ENCODE data around the gene RHBG.

RHBG gene

GRCh38 chr1:156422602-156423091 lies 53.6 kb downstream of the RHBG start:
- H3K36me3 ChIP-seq (ENCODE audit: insufficient read depth, low read length) = no peaks in the 10 kb centered on the region
- DNase-seq = no peak
- peaks cover 31% of the 10 kb centered on the region for H3K27me3 ChIP-seq (ENCODE audit: insufficient read depth, low read length, poor library complexity)
- no peaks in the 10 kb centered on the region for H3K9me3 ChIP-seq (ENCODE audit: insufficient read depth, low read length, severe bottlenecking)
- H3K27ac ChIP-seq (ENCODE audit: low read length) = no peak overlapping the region
- H3K4me1 ChIP-seq (ENCODE audit: insufficient read depth, low read length) = no peaks in the 10 kb centered on the region
- H3K79me2 ChIP-seq (ENCODE audit: insufficient read depth, low read length) = no peaks in the 10 kb centered on the region
- no peak overlapping the region for H3K4me3 ChIP-seq (ENCODE audit: low read depth in 1 of 2, low read length in 2 of 2)
- no peak for ATAC-seq (ENCODE audit: insufficient read depth, low read depth)
- H3K9ac ChIP-seq (ENCODE audit: low read depth, low read length) = no peak overlapping the region
- H3K4me2 ChIP-seq (ENCODE audit: insufficient read depth, low read length) = no peak overlapping the region
- no peak overlapping the region for H2AFZ ChIP-seq (ENCODE audit: low read depth, low read length)
- H4K20me1 ChIP-seq (ENCODE audit: insufficient read depth, low read length) = no peaks in the 10 kb centered on the region
- TF ChIP-seq CTCF (IDR thresholded peaks at IDR 0.05; ENCODE audit: borderline replicate concordance, extremely low read depth, low read length, poor library complexity, severe bottlenecking) = no peak
- no peak for TF ChIP-seq EZH2 (IDR thresholded peaks at IDR 0.05; ENCODE audit: borderline replicate concordance, low read depth, low read length, severe bottlenecking)

- Histone ChIP-seq H3K4me3 (ENCODE audit: low read depth in 1 of 2, low read length in 2 of 2) (no peak overlapping the region), H3K9ac (ENCODE audit: low read depth, low read length) (no peak overlapping the region), H3K9me3 (ENCODE audit: insufficient read depth, low read length, severe bottlenecking) (no peaks in the 10 kb centered on the region), H3K27me3 (ENCODE audit: insufficient read depth, low read length, poor library complexity) (peaks cover 36% of the 10 kb centered on the region), H3K4me1 (ENCODE audit: insufficient read depth, low read length) (no peaks in the 10 kb centered on the region), H4K20me1 (ENCODE audit: insufficient read depth, low read length) (no peaks in the 10 kb centered on the region), H3K79me2 (ENCODE audit: insufficient read depth, low read length) (no peaks in the 10 kb centered on the region), H3K4me2 (ENCODE audit: insufficient read depth, low read length) (no peak overlapping the region), H3K27ac (ENCODE audit: low read length) (no peak overlapping the region), H3K36me3 (ENCODE audit: insufficient read depth, low read length) (no peaks in the 10 kb centered on the region), H2AFZ (ENCODE audit: low read depth, low read length) (no peak overlapping the region)
- DNase-seq (no peak), ATAC-seq (ENCODE audit: insufficient read depth, low read depth) (no peak)
- TF ChIP-seq CTCF (IDR thresholded peaks at IDR 0.05; ENCODE audit: borderline replicate concordance, extremely low read depth, low read length, poor library complexity, severe bottlenecking) (no peak), EZH2 (IDR thresholded peaks at IDR 0.05; ENCODE audit: borderline replicate concordance, low read depth, low read length, severe bottlenecking) (no peak)
Measured at GRCh38 chr1:156423422-156424352, 54.7 kb downstream of the RHBG start.

- ATAC-seq (ENCODE audit: insufficient read depth, low read depth) = no peak
- no peak for DNase-seq
- TF ChIP-seq CTCF (IDR thresholded peaks at IDR 0.05; ENCODE audit: borderline replicate concordance, extremely low read depth, low read length, poor library complexity, severe bottlenecking) (no peak), EZH2 (IDR thresholded peaks at IDR 0.05; ENCODE audit: borderline replicate concordance, low read depth, low read length, severe bottlenecking) (no peak)
- Histone ChIP-seq H3K4me2 (ENCODE audit: insufficient read depth, low read length) (no peak overlapping the region), H3K9ac (ENCODE audit: low read depth, low read length) (no peak overlapping the region), H3K36me3 (ENCODE audit: insufficient read depth, low read length) (no peaks in the 10 kb centered on the region), H2AFZ (ENCODE audit: low read depth, low read length) (no peak overlapping the region), H3K79me2 (ENCODE audit: insufficient read depth, low read length) (no peaks in the 10 kb centered on the region), H4K20me1 (ENCODE audit: insufficient read depth, low read length) (no peaks in the 10 kb centered on the region), H3K4me1 (ENCODE audit: insufficient read depth, low read length) (no peaks in the 10 kb centered on the region), H3K9me3 (ENCODE audit: insufficient read depth, low read length, severe bottlenecking) (no peaks in the 10 kb centered on the region), H3K27me3 (ENCODE audit: insufficient read depth, low read length, poor library complexity) (peaks cover 49% of the 10 kb centered on the region), H3K4me3 (ENCODE audit: low read depth in 1 of 2, low read length in 2 of 2) (no peak overlapping the region), H3K27ac (ENCODE audit: low read length) (no peak overlapping the region)
Measured at GRCh38 chr1:156424806-156425432, 55.9 kb downstream of the RHBG start.
